HEK293 (cell line): ENCODE data around the gene BAG5.

ENCODE experiments used
- BCL11B ChIP-seq: fragments of 450-650 bp; formaldehyde crosslinking; IDR thresholded peaks from 2 replicates; pipeline ENCODE4 v1.5.1; 2016; ENCODE audit warnings: low read depth, missing biosample characterization, missing genetic modification characterization
- GLI2 ChIP-seq: fragments of 450-650 bp; formaldehyde crosslinking; IDR thresholded peaks from 2 replicates; pipeline ENCODE4; 2017; ENCODE audit warnings: missing biosample characterization, missing genetic modification characterization, low read depth, borderline replicate concordance
- KLF1 ChIP-seq: fragments of 450-650 bp; formaldehyde crosslinking; IDR thresholded peaks from 2 replicates; pipeline ENCODE4 v1.5.1; 2016; ENCODE audit warnings: missing biosample characterization, missing genetic modification characterization
- KLF16 ChIP-seq: fragments of 450-650 bp; formaldehyde crosslinking; IDR thresholded peaks from 2 replicates; pipeline ENCODE4 v1.5.1; 2017; ENCODE audit warnings: missing biosample characterization, missing genetic modification characterization
- YY1 ChIP-seq: fragments of 450-650 bp; formaldehyde crosslinking; IDR thresholded peaks from 2 replicates; pipeline ENCODE4 v1.5.1; 2018; ENCODE audit warnings: missing biosample characterization, missing genetic modification characterization
- ZBTB44 ChIP-seq: fragments of 450-650 bp; IDR thresholded peaks from 2 replicates; pipeline ENCODE4 v1.5.1; 2018; ENCODE audit warnings: missing biosample characterization, mild to moderate bottlenecking, missing genetic modification characterization
- ZBTB49 ChIP-seq: fragments of 450-650 bp; formaldehyde crosslinking; IDR thresholded peaks from 2 replicates; pipeline ENCODE4 v1.5.1; 2016; ENCODE audit warnings: missing biosample characterization, missing genetic modification characterization, low read depth
- ZFP3 ChIP-seq: fragments of 450-650 bp; formaldehyde crosslinking; IDR thresholded peaks from 2 replicates; pipeline ENCODE4 v1.5.1; 2016; ENCODE audit warnings: low read depth, missing biosample characterization, missing genetic modification characterization
- ZFP37 ChIP-seq: fragments of 450-650 bp; formaldehyde crosslinking; IDR thresholded peaks from 2 replicates; pipeline ENCODE4 v1.5.1; 2016; ENCODE audit warnings: missing biosample characterization, missing genetic modification characterization
- ZIC2 ChIP-seq: fragments of 450-650 bp; formaldehyde crosslinking; IDR thresholded peaks from 2 replicates; pipeline ENCODE4 v1.5.1; 2016; ENCODE audit warnings: missing biosample characterization, missing genetic modification characterization
- ZNF174 ChIP-seq: fragments of 450-650 bp; formaldehyde crosslinking; IDR thresholded peaks from 2 replicates; pipeline ENCODE4 v1.5.0; 2017; ENCODE audit warnings: missing biosample characterization, mild to moderate bottlenecking, missing genetic modification characterization
- ZNF18 ChIP-seq: fragments of 450-650 bp; formaldehyde crosslinking; IDR thresholded peaks from 2 replicates; pipeline ENCODE4 v1.5.1; 2016; ENCODE audit warnings: missing biosample characterization, missing genetic modification characterization
- ZNF248 ChIP-seq: fragments of 450-650 bp; formaldehyde crosslinking; IDR thresholded peaks from 2 replicates; pipeline ENCODE4 v1.5.1; 2017; ENCODE audit warnings: missing biosample characterization, missing genetic modification characterization
- ZNF274 ChIP-seq, 2 experiments: fragments of 200-500 bp in 1 of 2; fragments of 450-650 bp in 1 of 2; sonication (Bioruptor generic) in 1 of 2; formaldehyde crosslinking in 1 of 2; IDR thresholded peaks; 2 replicates each; pipeline versions ENCODE4 v1.5.1 to v1.6.1; 2014 to 2016; ENCODE audit warnings: borderline replicate concordance in 1 of 2, inconsistent platforms in 1 of 2, low read length in 1 of 2, missing biosample characterization in 1 of 2, missing genetic modification characterization in 1 of 2
- ZNF426 ChIP-seq: fragments of 450-650 bp; formaldehyde crosslinking; IDR thresholded peaks from 2 replicates; pipeline ENCODE4 v1.5.1; 2017; ENCODE audit warnings: missing biosample characterization, missing genetic modification characterization, mild to moderate bottlenecking, inconsistent platforms, moderate library complexity
- ZNF473 ChIP-seq: fragments of 450-650 bp; formaldehyde crosslinking; IDR thresholded peaks from 2 replicates; pipeline ENCODE4 v1.5.1; 2017; ENCODE audit warnings: missing biosample characterization, missing genetic modification characterization
- ZNF488 ChIP-seq: fragments of 450-650 bp; formaldehyde crosslinking; IDR thresholded peaks from 2 replicates; pipeline ENCODE4 v1.5.1; 2016; ENCODE audit warnings: missing biosample characterization, missing genetic modification characterization
- ZNF521 ChIP-seq: fragments of 450-650 bp; formaldehyde crosslinking; IDR thresholded peaks from 2 replicates; pipeline ENCODE4 v1.5.1; 2017; ENCODE audit warnings: missing biosample characterization, mild to moderate bottlenecking, missing genetic modification characterization
- ZNF544 ChIP-seq: fragments of 450-650 bp; formaldehyde crosslinking; IDR thresholded peaks from 2 replicates; pipeline ENCODE4 v1.5.0; 2017; ENCODE audit warnings: missing biosample characterization, missing genetic modification characterization
- ZNF571 ChIP-seq: fragments of 450-650 bp; formaldehyde crosslinking; IDR thresholded peaks from 2 replicates; pipeline ENCODE4 v1.5.0; 2017; ENCODE audit warnings: missing biosample characterization, missing genetic modification characterization
- ZNF629 ChIP-seq: fragments of 450-650 bp; formaldehyde crosslinking; IDR thresholded peaks from 2 replicates; pipeline ENCODE4 v1.5.1; 2017; ENCODE audit warnings: missing biosample characterization, missing genetic modification characterization
- ZNF660 ChIP-seq: fragments of 450-650 bp; IDR thresholded peaks from 2 replicates; pipeline ENCODE4 v1.5.1; 2018; ENCODE audit warnings: missing biosample characterization, mild to moderate bottlenecking, missing genetic modification characterization
- ZNF664 ChIP-seq: fragments of 450-650 bp; formaldehyde crosslinking; IDR thresholded peaks from 2 replicates; pipeline ENCODE4 v1.5.1; 2016; ENCODE audit warnings: missing biosample characterization, missing genetic modification characterization
- ZNF677 ChIP-seq: fragments of 450-650 bp; IDR thresholded peaks from 2 replicates; pipeline ENCODE4 v1.5.0; 2018; ENCODE audit warnings: missing biosample characterization, mild to moderate bottlenecking, missing genetic modification characterization, moderate library complexity
- ZXDB ChIP-seq: fragments of 450-650 bp; formaldehyde crosslinking; IDR thresholded peaks from 2 replicates; pipeline ENCODE4 v1.5.1; 2016; ENCODE audit warnings: missing biosample characterization, missing genetic modification characterization

The BAG5 gene

GRCh38 chr14:103546652-103547454, 15.6 kb downstream of the BAG5 start (continued):
- TF ChIP-seq ZBTB49 (tag by site-specific recombination) (no peak), ZNF426 (tag by site-specific recombination) (no peak), YY1 (tag by site-specific recombination) (no peak), ZNF18 (tag by site-specific recombination) (no peak), ZNF274 (IDR thresholded peaks at IDR 0.05; ENCODE audit: low read length) (no peak), ZNF274 (tag by site-specific recombination; IDR thresholded peaks at IDR 0.05; ENCODE audit: borderline replicate concordance) (no peak), ZNF571 (tag by site-specific recombination) (no peak), ZNF488 (no peak), ZFP3 (no peak), ZNF473 (no peak), ZBTB44 (no peak), ZXDB (no peak), ZFP37 (0 out of 2 replicates have a peak, but pooled peaks have one; percentile 45), ZNF521 (tag by site-specific recombination) (no peak), KLF16 (tag by site-specific recombination) (no peak; the same call in 1 of the 2 replicates), ZIC2 (no peak), KLF1 (tag by site-specific recombination) (peak; percentile 25; the same call in 1 of the 2 replicates), ZNF660 (tag by site-specific recombination) (no peak), ZNF174 (tag by site-specific recombination) (no peak), ZNF664 (no peak), BCL11B (tag by site-specific recombination) (peak; percentile 24; the same call in 1 of the 2 replicates), GLI2 (tag by site-specific recombination) (no peak), ZNF544 (tag by site-specific recombination) (no peak), ZNF248 (tag by site-specific recombination) (no peak), ZNF677 (tag by site-specific recombination) (no peak), ZNF629 (tag by site-specific recombination) (no peak)
- TF ChIP-seq, all 188 proteins: peak for 32
